Right ventricle myocardium superior (tissue), 1 donor: ENCODE results near the gene NEU2. TPM values are rescaled to one million over a fixed set of nuclear protein-coding genes. Genes with fewer than 3 reads are reported as not detected.
"Not testable (repeated sequence)": the region's sequence is repeated elsewhere in the genome, so short reads cannot be mapped to it uniquely, and the experiment has no call there.

Experiments
- ATAC-seq: fragments of 200-7000 bp; cut with Tn5 transposase; one replicate; pipeline ENCODE4 v1.9.1; 2020; ENCODE audit warnings: mild to moderate bottlenecking; ENCODE audit not compliant: poor library complexity
- DNase-seq: peaks from one replicate; pipeline ENCODE4 v3.0.0-alpha.2; 2020
- intact Hi-C: fragments of 100-400 bp; cut with DNase I; formaldehyde crosslinking; loops from one replicate; pipeline ENCODE4 v1.11.2; 2022
- total RNA-seq: library from RNA; stranded (reverse); fragmentation: NEBNext Ultra II Directional; extraction: Animal tissue kit (Norgen Biotek cat#: 25700); gene quantifications from one replicate; pipeline ENCODE4 v1.2.1, GENCODE V29; 2021
- donor health status: DM: no; HTN: yes; CAD: no; lungs with severe emphysema.

The NEU2 gene
- total RNA-seq, 1 donor from 2014 or later = not detected

- DNase-seq (no peak), ATAC-seq (no peak)
- intact Hi-C loops = no loop called here
These were observed 16.2 kb downstream of the NEU2 start for GRCh38 chr2:233048569-233049193.

GRCh38 chr2:233049194-233049761 is 16.8 kb downstream of the NEU2 start:
- intact Hi-C loops = no loop called here
- ATAC-seq = no peak
- no peak for DNase-seq

GRCh38 chr2:233051241-233052149 is 19.0 kb downstream of the NEU2 start:
- peak; percentile 76 for ATAC-seq
- intact Hi-C loops = no loop called here
- DNase-seq = peak; percentile 85

DNA sequence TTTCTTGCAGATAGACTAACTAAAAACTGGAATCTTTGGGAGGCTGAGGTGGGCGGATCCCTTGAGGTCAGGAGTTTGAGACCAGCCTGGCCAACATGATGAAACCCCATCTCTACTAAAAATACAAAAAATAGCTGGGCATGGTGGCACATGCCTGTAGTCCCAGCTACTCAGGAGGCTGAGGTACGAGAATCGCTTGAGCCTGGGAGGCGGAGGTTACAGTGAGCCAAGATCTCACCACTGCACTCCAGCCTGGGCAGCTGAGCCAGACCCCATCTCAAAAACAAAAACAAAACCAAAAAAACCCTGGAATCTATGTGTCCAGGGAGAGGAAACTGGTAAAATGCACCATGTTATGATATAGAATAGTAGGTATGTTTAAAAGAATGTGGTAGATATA is 20.0 kb downstream of the NEU2 start:
- ATAC-seq, DNase-seq, intact Hi-C loops: not testable (repeated sequence)

DNA sequence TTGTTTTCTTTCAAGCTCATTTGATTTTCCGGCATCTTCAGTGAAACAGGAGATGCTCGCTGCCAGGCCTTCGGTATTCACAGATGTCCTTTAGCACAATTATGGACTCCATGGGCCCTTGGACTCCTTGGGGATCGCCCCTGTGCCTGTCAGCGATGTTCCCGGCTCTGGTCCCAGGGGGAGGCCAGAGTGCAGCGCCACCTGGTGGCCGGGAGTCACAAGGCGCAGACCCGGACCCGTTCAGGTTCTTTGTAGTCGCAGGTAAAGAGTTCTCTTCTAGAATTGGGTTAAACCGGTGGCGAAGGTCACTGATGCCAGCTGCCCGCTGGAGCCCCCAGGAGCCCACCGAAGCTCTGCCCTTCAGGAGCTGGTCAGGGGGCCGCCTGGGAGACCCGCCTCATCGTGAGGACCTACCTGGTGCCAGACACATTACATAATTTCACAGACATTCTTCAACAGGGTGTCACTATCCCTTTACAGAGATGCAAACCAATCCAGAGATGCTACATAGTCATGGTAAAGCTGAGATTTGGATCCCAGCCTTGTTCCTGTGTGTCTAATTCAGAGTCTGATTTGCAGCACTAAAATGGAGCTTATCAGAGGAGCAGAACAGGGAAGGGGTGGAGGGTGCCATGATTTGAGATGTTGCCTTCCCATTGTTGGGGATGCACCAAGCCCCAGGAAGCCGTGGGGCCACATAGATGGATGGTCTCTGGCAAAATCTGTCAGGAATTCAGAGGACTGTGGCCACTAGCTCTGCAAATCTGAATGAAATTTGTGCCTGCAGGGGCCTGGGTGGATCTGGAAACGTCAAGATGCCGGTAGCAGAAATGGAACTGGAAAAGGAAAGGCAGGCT is 21.7 kb downstream of the NEU2 start:
- intact Hi-C loops = no loop called here
- peak; percentile 75 for ATAC-seq

DNA sequence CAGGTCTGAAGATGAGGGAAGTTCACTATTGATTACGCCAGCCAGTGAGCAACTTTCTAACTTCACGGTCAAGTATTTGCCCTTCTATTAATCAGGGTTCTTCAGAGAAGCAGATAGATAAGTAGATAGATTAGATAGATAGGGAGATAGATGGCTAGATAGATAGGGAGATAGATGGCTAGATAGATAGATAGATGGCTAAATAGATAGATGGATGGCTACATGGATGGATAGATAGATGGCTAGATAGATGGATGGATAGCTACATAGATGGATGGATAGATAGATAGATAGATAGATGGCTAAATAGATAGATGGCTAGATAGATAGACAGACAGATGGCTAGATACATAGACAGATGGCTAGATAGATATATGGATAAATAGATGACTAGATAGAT is 22.9 kb downstream of the NEU2 start:
- DNase-seq (no peak), ATAC-seq (no peak)
- intact Hi-C loops = no loop called here

More for the DNA sequence above, 21.7 kb downstream of the NEU2 start:
- DNase-seq = peak; percentile 79

- DNase-seq = no peak
- intact Hi-C loops = no loop called here
- ATAC-seq = no peak
These were observed 24.6 kb downstream of the NEU2 start for GRCh38 chr2:233056961-233057605.

DNA sequence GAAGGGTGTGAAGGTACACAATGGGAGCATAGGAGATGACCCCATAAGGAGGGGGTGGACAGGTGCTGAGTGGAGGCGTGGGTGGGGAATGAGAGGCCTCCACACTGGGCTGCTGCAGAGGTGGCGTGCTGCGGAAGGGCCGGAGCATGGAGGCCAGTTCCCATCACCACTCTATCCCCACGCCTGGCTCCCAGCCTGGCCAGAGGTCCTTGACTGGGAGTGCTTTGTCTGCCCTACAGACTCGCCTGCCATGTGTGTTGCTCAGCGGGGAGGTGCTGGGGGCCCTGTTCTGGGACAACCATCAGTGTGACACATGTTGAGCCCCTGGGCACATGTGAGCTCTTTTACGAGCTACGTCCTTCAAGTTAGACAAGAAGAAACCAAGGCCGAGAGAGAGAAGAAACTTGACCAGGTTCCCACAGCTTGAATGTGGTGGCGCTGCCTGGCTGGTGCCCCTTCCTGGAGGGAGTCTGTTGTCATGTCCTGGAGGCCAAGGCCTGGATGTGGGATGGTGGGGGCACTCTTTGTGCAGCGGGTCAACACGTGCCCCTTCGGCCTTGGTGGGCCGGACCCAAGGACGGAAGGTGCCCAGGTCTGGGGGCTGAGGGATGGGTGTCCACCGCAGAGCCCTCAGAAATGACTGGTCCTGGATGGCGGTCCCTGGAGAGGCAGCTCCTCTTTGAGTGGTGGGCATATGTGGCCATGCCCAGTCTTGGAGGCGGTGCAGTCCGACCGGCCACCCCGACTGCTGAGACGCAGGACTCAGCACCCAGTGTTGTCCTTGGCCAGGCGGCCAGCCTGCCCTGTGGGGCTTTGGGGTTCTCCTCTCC is 26.5 kb downstream of the NEU2 start:
- intact Hi-C loops = no loop called here
- no peak for ATAC-seq
- DNase-seq = no peak

GRCh38 chr2:233059547-233059796 is 27.0 kb downstream of the NEU2 start:
- ATAC-seq = no peak
- DNase-seq = no peak
- intact Hi-C loops = no loop called here

- ATAC-seq = peak; percentile 59
- intact Hi-C loops = no loop called here
- peak; percentile 71 for DNase-seq
These were observed 27.5 kb downstream of the NEU2 start, which contains the start of gene INPP5D for GRCh38 chr2:233059797-233060500. Gene INPP5D, plus strand, starts transcription at chr2:233060342. Its CDS starts 137 bp downstream, at chr2:233060479.

GRCh38 chr2:233060501-233060979 is 28.1 kb downstream of the NEU2 start:
- DNase-seq (no peak), ATAC-seq (peak; percentile 8)
- intact Hi-C loops = no loop called here

- ATAC-seq (no peak), DNase-seq (no peak)
- intact Hi-C loops = no loop called here
These were observed 28.6 kb downstream of the NEU2 start for GRCh38 chr2:233060980-233061590.

DNA sequence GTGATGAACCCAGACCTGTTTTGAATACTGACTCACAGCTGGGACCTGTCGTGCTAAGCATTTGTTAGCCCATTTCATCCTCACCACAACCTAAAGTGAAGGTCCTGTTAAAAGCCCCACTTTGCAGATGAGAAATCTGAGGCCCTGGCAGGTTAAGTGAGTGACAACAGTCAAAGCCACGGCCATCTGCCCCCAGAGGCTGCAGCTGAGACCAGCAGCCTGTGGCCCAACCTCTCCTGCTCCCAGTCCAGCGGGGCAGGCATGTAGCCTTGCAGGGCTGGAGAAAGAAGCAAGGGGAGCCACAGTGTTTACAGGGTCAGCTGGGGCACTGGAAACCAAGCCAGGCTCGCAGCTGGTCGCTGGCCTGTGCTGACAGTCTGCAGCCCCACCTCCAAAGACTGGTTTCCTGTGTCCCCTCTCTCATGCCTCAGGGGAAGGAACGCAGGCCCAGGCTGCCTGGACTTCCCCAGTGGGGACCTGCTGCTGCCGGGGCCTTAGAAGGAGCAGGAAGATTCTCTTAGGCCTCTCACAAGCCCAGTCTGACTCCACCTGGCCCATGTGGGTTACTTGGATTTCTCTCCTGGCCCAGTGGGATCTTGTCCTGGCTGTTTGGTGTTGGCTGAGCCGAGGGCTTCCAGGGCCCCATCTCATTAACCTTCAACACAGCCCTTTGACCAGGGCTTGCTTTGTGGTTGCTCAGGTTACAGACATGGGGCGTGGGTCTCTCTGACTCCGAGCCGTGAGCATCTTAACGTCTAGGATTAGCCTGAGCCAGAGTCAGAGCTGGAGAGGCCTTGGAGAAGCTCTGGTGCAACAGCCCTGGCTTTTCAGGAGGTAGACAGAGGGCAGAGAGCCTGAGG is 29.3 kb downstream of the NEU2 start:
- intact Hi-C loops = no loop called here
- ATAC-seq = peak; percentile 65
- peak; percentile 80 for DNase-seq

DNA sequence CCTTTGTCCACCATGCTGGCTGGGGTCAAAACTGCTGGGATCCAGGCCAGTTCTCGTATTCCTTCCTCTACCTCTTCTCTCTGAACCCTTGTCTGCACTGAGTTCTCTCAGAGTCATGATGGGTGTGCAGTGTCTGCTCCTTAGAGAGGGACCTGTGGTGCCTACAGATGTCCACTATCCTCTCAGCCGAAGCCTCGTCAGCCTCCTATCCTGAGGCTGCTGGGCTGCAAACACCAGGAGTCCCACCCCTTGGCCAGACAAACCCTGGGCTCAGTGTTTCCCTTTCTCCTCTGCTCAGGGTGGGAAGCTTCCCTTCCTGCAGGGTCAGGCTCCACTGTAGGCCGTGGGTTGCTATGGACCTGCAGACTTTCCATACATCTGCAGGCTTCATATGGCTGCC is 30.0 kb downstream of the NEU2 start:
- intact Hi-C loops = no loop called here
- ATAC-seq (peak; percentile 19), DNase-seq (no peak)

- ATAC-seq = no peak
- DNase-seq = no peak
- intact Hi-C loops = no loop called here
These were observed 30.4 kb downstream of the NEU2 start for GRCh38 chr2:233062946-233063268.
